KBM-7 (cell line): ENCODE data around the gene FGF4.

Experiments
- DNase-seq: peaks from one replicate; pipeline ENCODE4 v3.0.0-alpha.2; 2015
- in situ Hi-C: fragments of 300-500 bp; cut with MboI; formaldehyde crosslinking; loops from 2 replicates; pipeline ENCODE4 v1.14.3; 2020; ENCODE audit warnings: low sequenced_read_pairs, low pct_unique_long_range_greater_than_20kb, mixed read lengths

FGF4 gene, protein sequence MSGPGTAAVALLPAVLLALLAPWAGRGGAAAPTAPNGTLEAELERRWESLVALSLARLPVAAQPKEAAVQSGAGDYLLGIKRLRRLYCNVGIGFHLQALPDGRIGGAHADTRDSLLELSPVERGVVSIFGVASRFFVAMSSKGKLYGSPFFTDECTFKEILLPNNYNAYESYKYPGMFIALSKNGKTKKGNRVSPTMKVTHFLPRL

DNA sequence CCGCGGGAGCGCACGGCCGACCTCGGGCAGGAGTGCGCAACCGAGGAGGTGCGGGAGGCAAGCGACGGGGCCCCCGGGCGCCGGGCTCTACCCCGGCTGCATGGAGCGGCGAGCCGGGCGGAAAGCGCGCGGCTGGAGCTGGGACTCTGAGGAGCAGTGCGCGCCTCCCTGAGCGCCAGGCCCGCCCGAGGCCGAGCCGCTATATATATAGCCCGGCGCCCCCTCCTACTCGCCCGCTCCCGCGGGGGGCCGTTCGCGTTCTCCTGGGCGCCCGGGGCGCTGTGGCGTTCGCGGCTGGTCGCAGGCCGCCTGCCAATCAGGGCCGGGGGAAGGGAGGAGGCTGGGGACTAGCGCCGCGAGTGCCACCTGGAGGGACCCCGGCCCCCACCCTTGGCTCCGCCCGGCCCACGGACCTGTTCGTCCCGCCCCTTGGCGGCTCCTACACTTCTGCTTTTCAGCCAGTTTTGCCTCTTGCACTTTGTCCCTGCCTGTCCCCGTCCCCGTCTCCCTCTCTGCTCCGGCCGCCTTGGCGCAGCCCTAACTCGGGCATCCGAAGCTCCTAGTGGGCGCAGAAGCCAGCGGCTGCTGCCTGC, at the start of gene FGF4:
TSS of gene FGF4 (minus strand) at position 179 of the 593 bp plus-strand sequence. CDS start 257 bp downstream, outside the sequence.
- in situ Hi-C loops, result no loop called here
- no peak for DNase-seq

DNA sequence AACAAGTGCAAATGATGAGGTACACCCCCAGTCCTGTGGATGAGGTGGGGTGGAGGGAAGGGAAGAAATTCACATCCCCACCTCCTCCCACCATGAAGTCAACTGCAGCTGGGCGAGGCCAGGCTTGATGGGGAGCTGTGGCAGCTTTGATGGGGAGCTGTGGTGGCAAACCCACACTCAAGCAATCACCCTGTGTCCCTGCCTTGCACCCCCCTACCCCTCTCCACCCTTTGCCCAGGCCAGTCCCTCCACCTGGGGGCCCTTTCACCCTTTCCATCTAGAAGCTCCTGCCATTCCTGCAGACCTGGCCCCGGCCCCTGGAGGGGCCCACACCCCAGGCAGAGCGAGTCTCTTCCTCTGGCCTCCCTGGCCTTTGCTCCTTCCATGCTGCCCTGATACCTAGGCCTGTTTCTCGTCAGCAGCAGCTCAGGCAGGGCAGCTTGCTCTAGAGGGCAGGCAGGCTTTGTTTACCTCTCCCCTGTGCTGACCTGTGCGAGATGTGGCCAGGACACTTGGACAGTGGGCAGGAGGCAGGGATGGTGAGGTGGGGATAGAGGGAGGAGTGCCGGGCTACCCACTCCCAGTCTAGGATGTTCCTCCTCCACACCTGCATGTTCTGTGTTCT, 48.6 kb upstream of the FGF4 start:
- in situ Hi-C loops, result no loop called here
- DNase-seq, result no peak

DNA sequence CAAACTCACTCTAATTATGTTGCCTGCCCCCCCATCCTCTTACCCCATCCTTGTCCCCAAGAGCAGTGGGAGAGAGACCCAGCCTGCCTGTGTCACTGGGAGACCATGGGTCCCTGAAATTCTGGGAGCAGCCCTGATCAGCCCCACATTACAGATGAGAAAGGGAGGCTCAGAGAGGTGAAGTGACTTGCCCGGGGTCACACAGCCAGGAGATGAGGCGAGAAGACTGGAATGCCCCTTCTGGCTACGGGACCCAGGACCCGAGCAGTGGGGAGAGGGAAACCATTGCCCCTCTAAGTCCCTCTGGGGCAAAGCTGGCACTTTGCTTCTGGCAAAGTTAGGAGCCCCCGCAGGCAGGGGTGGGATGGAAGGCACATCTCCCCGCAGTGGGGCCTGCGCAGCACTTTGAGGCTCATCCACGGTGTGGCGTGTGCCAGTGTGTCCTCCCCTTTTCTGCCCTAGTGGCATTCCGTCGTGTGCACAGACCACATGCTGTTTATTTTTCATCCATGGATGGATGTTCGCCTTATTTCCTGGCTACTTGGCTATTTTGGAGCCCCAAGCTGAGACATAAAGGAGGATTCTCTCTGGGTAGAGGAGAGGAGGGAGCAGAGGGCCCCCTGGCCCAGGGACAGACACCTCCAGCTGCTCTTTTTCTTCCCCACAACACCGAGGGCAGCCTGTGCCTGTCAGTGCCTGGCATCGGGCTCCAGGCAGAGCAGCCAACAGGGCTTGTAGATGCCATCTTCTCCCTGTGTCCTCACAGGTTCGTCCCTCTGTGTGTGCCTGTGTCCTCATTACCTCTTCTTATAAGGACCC, 47.7 kb upstream of the FGF4 start:
- DNase-seq, result no peak
- in situ Hi-C loops, result no loop called here

DNA sequence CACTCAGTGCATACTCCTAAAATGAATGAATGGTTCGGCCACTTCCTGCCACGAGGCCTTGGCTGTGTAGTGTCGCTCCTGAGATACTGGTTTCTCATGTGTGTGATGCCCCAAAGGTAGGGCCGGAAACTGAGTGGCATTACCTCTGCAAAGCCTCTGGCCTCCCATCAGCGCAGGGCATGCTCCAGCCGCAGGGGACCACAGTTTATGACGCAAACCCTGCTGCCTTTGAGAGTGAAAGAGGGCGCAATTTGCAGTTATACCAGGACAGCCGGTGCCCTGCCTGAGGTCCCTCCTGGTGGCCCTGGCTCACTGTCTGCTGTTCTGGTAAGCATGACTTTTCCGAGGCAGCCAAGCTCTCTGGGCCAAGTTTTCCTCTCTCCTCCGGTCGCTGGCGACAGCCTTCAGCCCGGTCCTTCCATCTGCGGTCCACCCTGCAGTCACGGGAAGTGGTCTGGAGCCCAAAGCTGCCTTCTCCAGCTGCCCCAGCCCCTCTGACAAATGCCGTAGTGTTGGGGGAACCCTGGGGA, 46.4 kb upstream of the FGF4 start:
- in situ Hi-C loops, result no loop called here

DNA sequence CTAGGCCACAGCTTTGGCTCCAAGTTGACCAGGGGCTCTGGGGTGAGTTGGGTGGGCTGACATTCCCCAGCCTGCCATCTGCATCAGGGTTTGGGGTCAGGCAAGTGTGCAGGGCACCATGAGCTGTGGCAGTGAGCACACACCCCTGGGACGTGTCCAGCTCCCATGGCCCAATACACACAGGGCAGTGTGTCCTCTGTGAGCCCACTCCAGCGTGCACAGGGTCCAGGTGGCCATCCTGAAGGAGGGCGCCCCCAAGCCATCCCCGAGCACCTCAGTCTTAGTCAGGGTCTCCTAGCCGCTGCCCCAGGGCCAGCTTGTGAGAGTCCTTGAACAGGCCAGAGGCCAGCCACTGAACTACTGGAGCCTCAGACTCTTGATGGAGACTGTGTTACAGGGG, 45.3 kb upstream of the FGF4 start:
- DNase-seq, result no peak
- in situ Hi-C loops, result no loop called here

More for the DNA sequence above, 46.4 kb upstream of the FGF4 start:
- no peak for DNase-seq

- no peak for DNase-seq
- in situ Hi-C loops, result no loop called here
Measured at GRCh38 chr11:69819541-69820070, 44.5 kb upstream of the FGF4 start.

GRCh38 chr11:69818603-69819441, 43.7 kb upstream of the FGF4 start, which contains the start of gene FGF3:
TSS of gene FGF3 (minus strand) at chr11:69819416. CDS start at chr11:69818933, 483 bp downstream.
- in situ Hi-C loops, result no loop called here

DNA sequence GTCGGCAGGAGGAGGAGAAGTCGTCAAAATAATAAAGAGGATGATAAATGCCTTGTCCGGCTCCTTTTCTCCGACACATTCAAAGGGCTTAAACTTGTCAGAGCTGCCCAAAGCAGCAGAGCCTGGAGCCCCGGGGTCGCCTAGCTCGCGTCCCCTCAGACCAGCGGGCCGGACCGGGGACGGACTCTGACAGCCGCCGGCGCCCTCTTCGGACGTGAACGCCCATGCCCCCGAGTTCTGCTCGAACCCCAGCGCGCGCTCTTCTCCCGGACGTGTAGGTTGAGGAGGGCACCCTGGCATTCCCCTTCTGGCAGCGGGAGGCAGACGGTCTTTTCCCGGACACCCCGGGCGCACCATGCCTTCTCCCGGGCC, 43.1 kb upstream of the FGF4 start:
- DNase-seq, result no peak
- in situ Hi-C loops, result no loop called here

More at GRCh38 chr11:69818603-69819441, 43.7 kb upstream of the FGF4 start, which contains the start of gene FGF3:
- no peak for DNase-seq

- in situ Hi-C loops, result no loop called here
- DNase-seq, result no peak
Measured at GRCh38 chr11:69817265-69818230, 42.4 kb upstream of the FGF4 start.

- DNase-seq, result no peak
- in situ Hi-C loops, result no loop called here
Measured at GRCh38 chr11:69816671-69817070, 41.5 kb upstream of the FGF4 start.

DNA sequence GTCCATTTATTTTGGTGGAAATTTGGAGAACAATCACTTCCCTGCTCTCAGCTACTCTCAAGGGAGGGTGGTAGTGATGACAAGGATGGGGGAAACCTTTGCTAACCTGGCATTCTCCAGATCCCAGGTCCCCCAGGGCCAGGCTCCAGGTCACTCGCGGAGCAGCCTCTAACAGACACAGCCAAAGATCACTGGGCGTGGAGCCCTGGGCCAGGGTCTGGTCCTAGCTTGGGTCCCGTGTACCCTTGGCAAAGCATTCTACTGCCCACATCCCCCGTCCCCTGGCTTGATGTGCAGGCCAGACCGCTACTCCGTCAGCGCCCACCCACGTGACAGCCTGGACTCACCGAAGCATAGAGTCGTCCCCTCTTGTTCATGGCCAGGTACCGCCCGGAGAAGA, 40.8 kb upstream of the FGF4 start:
- DNase-seq, result no peak
- in situ Hi-C loops, result no loop called here

DNA sequence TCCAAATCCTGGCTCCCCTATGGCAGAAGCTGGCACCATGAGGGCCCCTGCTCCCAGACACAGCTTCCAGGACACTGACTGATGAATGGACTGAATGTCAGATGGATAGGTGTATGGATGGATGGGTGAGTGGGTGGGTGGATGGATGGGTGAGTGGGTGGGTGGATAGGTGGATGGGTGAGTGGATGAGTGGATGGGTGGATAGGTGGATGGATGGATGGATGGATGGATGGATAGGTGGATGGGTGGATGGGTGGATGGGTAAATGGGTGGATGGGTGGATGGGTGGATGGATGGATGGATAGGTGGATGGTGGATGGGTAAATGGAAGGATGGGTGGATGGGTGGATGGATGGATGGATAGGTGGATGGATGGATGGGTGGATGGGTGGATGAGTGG, 39.8 kb upstream of the FGF4 start:
- no peak for DNase-seq
- in situ Hi-C loops, result no loop called here

DNA sequence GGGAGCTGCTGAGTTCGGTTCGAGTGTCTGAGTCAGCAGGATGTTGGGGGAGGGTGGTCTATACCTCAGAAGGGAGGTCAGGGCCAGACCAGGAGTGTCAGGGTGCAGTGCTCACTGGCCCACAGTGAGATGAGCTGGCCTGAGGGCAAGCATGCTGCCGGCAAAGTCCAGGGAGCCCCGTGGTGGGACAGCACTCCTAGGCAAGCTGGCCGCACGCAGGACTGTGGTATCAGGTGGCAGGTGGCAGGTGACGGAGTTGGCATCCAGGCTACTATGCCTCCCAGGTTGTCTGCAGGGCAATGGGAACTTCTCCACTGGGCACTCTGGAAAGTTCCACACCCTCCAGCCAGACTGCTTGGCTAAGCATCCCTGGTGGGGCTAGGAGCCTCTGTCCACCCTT, 39.3 kb upstream of the FGF4 start:
- no peak for DNase-seq
- in situ Hi-C loops, result no loop called here

DNA sequence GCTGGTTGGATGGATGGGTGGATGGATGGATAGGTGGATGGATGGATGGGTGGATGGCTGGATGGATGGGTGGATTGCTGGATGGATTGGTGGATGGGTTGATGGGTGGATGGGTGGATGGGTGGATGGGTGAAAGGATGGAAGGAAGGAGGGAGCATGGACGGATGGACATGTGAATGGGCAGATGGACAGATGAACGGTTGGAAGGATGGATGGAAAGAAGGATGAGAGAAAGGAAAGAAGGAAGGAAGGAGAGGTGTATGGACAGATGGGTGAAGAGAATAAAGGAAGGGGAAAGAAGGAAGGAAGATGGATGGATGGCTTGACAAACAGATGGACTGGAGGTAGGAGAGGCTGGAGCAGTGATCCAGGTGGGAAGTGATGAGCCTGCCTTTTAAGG, 38.7 kb upstream of the FGF4 start:
- in situ Hi-C loops, result no loop called here
- DNase-seq, result no peak

DNA sequence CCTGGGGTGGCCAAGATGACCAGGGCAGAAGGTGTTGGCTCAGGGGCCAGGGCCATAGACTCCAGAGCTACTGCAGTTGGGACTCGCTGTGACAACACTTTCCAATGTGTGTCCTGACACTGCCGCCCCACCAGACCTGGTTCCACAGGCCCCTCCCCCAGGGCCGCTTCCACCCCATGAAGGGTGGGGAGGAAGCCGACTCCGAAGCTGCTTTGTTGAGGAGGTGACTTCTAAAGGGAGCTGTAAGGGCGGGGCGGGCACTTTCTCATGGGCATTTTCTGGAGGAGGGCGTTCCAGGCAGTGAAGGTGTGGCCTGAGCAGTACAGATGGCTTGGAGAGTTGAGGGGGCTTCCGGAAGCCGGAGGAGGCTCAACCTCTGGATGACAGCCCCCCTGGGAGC, 37.8 kb upstream of the FGF4 start:
- in situ Hi-C loops, result no loop called here
- DNase-seq, result no peak

DNA sequence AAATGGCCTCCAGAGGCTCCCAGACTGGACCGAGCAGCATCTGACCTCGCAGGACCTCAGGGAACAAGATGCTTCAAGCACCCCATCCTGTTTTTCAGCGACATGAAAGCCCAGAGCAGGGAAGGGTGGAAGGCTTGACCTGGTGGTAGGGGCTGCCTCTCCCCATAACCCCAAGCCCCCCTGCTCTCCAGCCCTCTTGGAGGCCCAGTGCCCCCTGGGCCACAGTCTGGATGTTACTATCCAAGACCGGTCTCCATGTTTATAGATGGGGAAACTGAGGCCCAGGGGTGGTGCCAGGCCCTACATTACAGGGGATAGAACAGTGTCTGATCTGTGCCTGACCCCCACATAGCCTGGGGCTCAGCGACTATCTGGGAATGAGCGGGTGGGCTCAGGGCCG, 37.1 kb upstream of the FGF4 start:
- in situ Hi-C loops, result no loop called here
- no peak for DNase-seq

GRCh38 chr11:69811431-69811830, 36.3 kb upstream of the FGF4 start:
- in situ Hi-C loops, result no loop called here
- no peak for DNase-seq
